OCI-LY1 (cell line): Measurements from ENCODE around the gene APOC4.
"Not testable (repeated sequence)": the region's sequence is repeated elsewhere in the genome, so short reads cannot be mapped to it uniquely, and the experiment has no call there.

Source experiments
- H2AFZ ChIP-seq: fragments of 200-600 bp; sonication (generic), shearing (Covaris generic); 2 replicates; pipeline ENCODE4 v1.6.0; 2014; ENCODE audit warnings: antibody characterized with exemption, mild to moderate bottlenecking, low read length
- H3F3A ChIP-seq: fragments of 200-600 bp; sonication (generic), shearing (Covaris generic); 2 replicates; pipeline ENCODE4 v1.6.0; 2014; ENCODE audit warnings: mild to moderate bottlenecking, antibody characterized with exemption, low read length, moderate library complexity; ENCODE audit not compliant: insufficient read depth
- H3K27ac ChIP-seq: fragments of 200-600 bp; sonication (generic); 2 replicates; pipeline ENCODE4 v1.5.1; 2014; ENCODE audit warnings: low read length, mixed run types, mild to moderate bottlenecking, low read depth; ENCODE audit not compliant: poor library complexity, severe bottlenecking
- H3K27me3 ChIP-seq: fragments of 200-600 bp; sonication (generic); 2 replicates; pipeline ENCODE4 v1.6.0; 2014; ENCODE audit warnings: antibody characterized with exemption, mild to moderate bottlenecking, low read length, moderate library complexity; ENCODE audit not compliant: insufficient read depth
- H3K36me3 ChIP-seq: fragments of 200-600 bp; sonication (generic); 2 replicates; pipeline ENCODE4 v1.6.1; 2014; ENCODE audit warnings: mild to moderate bottlenecking, antibody characterized with exemption, low read length, moderate library complexity, mixed read lengths; ENCODE audit not compliant: insufficient read depth
- H3K4me1 ChIP-seq: fragments of 200-600 bp; sonication (generic); 2 replicates; pipeline ENCODE4 v1.5.1; 2014; ENCODE audit warnings: mild to moderate bottlenecking, low read length, moderate library complexity; ENCODE audit not compliant: insufficient read depth, severe bottlenecking
- H3K4me2 ChIP-seq: fragments of 200-600 bp; sonication (generic), shearing (Covaris generic); 2 replicates; pipeline ENCODE4 v1.6.1; 2014; ENCODE audit warnings: low read length
- H3K4me3 ChIP-seq: fragments of 200-600 bp; sonication (generic); 2 replicates; pipeline ENCODE4 v1.5.1; 2014; ENCODE audit warnings: low read length, low read depth, mild to moderate bottlenecking, mixed read lengths; ENCODE audit not compliant: poor library complexity, severe bottlenecking
- H3K79me2 ChIP-seq: fragments of 200-600 bp; shearing (Covaris generic); 2 replicates; pipeline ENCODE4 v1.6.1; 2016; ENCODE audit warnings: mixed run types, low read length, mixed read lengths; ENCODE audit not compliant: insufficient read depth
- H3K9ac ChIP-seq: fragments of 200-600 bp; sonication (generic), shearing (Covaris generic); 2 replicates; pipeline ENCODE4 v1.6.1; 2014; ENCODE audit warnings: mild to moderate bottlenecking, low read length, mixed read lengths
- H3K9me2 ChIP-seq: fragments of 200-600 bp; sonication (generic), shearing (Covaris generic); 2 replicates; pipeline ENCODE4 v1.6.1; 2014; ENCODE audit warnings: low read depth, mild to moderate bottlenecking, low read length, mixed read lengths
- H3K9me3 ChIP-seq: fragments of 200-600 bp; shearing (Covaris generic); 2 replicates; pipeline ENCODE4 v1.6.1; 2014; ENCODE audit warnings: low read length, mixed read lengths
- H4K20me1 ChIP-seq: fragments of 200-600 bp; sonication (generic), shearing (Covaris generic); 2 replicates; pipeline ENCODE4 v1.6.0; 2016; ENCODE audit warnings: mild to moderate bottlenecking, low read length; ENCODE audit not compliant: insufficient read depth
- EZH2 ChIP-seq: fragments of 200-600 bp; sonication (generic), shearing (Covaris generic); IDR thresholded peaks from 2 replicates; pipeline ENCODE4 v1.8.0; 2017; ENCODE audit warnings: borderline replicate concordance, mixed run types, mild to moderate bottlenecking, antibody characterized with exemption, low read length, moderate library complexity, mixed read lengths
- TF ChIP-seq, protein P1 (sequence below): fragments of 200-600 bp; sonication (generic), shearing (Covaris generic); IDR thresholded peaks from 2 replicates; pipeline ENCODE4 v1.5.1; 2017; ENCODE audit warnings: mild to moderate bottlenecking, antibody characterized with exemption, low read length, moderate library complexity, mixed read lengths

The APOC4 gene

DNA sequence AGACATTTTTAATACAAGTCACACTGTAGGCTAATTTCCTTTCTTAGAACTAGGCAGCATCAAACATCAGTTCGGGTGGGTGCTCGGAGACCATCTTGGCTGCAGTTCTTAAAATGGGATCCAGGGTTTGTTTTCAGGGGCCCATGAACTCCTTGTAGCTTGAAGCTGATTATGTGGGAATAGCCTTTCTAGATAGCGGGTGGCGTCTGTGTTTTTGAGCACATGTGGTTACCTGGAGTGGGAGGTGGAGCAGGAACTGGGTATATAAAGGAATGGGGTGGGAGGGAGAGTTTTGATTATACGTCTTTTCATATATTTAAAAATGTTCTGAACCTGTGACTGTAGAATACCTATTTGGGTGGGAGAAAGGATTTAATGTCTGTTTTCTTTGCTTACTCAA lies 26.1 kb downstream of the APOC4 start:
- Histone ChIP-seq H3K4me1 (peaks cover 4% of the 10 kb centered on the region), H3K9me3 (no peaks in the 10 kb centered on the region), H3F3A (no peaks in the 10 kb centered on the region), H3K4me2 (no peak overlapping the region), H3K27me3 (no peaks in the 10 kb centered on the region), H3K4me3 (no peak overlapping the region), H4K20me1 (no peaks in the 10 kb centered on the region), H3K27ac (no peak overlapping the region), H3K9me2 (no peaks in the 10 kb centered on the region), H3K36me3 (peaks cover 43% of the 10 kb centered on the region), H3K79me2 (no peaks in the 10 kb centered on the region), H2AFZ (no peak overlapping the region), H3K9ac (no peak overlapping the region)
- no peak for TF ChIP-seq EZH2
- TF ChIP-seq, protein P1, sequence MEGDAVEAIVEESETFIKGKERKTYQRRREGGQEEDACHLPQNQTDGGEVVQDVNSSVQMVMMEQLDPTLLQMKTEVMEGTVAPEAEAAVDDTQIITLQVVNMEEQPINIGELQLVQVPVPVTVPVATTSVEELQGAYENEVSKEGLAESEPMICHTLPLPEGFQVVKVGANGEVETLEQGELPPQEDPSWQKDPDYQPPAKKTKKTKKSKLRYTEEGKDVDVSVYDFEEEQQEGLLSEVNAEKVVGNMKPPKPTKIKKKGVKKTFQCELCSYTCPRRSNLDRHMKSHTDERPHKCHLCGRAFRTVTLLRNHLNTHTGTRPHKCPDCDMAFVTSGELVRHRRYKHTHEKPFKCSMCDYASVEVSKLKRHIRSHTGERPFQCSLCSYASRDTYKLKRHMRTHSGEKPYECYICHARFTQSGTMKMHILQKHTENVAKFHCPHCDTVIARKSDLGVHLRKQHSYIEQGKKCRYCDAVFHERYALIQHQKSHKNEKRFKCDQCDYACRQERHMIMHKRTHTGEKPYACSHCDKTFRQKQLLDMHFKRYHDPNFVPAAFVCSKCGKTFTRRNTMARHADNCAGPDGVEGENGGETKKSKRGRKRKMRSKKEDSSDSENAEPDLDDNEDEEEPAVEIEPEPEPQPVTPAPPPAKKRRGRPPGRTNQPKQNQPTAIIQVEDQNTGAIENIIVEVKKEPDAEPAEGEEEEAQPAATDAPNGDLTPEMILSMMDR: no peak

DNA sequence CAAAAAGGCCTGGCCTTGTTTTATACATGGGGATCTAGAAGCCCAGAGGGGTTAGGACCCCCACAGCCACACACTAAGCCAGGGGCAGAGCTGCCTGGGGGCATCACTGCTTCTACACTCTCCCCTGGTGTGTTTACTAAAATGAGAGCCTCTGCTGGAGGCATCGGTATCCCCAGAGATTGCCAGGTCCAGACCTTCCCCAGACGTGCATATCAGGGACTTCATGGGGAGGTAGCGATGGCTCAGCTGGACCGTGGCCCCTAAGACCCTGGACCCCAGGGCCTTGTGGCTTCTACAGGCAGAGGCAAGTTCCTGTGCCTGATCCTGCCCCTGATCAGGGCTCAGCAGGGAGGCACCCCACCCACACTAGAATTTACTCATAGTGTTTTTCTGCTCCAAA lies 26.6 kb downstream of the APOC4 start:
- Histone ChIP-seq H2AFZ (no peak overlapping the region), H3K4me3 (no peak overlapping the region), H3K9me3 (no peaks in the 10 kb centered on the region), H3K36me3 (peaks cover 47% of the 10 kb centered on the region), H3K27me3 (no peaks in the 10 kb centered on the region), H3K4me1 (peaks cover 5% of the 10 kb centered on the region), H3K9me2 (no peaks in the 10 kb centered on the region), H4K20me1 (no peaks in the 10 kb centered on the region), H3K4me2 (no peak overlapping the region), H3K27ac (no peak overlapping the region), H3K9ac (no peak overlapping the region), H3F3A (no peaks in the 10 kb centered on the region), H3K79me2 (no peaks in the 10 kb centered on the region)
- TF ChIP-seq, protein P1: no peak
- TF ChIP-seq EZH2: no peak

DNA sequence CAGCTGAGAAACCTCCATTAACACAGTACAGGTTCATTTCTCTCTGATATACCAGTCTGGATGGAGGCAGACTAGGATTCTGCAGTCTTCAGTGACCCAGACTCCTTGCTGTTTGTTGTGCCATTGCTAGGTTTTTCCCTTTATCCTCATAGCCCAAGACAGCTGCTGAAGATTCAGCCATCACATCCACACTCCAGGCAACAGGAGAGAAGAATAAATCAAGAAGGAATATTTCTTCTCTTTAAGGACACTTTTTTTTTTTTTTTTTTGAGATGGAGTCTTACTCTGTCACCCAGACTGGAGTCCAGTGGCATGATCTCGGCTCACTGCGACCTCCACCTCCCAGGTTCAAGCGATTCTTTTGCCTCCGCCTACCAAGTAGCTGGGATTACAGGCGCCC lies 27.4 kb downstream of the APOC4 start:
- H3K9ac ChIP-seq: no peak overlapping the region
- peaks cover 54% of the 10 kb centered on the region for H3K36me3 ChIP-seq
- no peak for TF ChIP-seq EZH2
- TF ChIP-seq, protein P1: no peak
- H3K27me3 ChIP-seq: no peaks in the 10 kb centered on the region
- H3K9me2 ChIP-seq: no peaks in the 10 kb centered on the region
- no peaks in the 10 kb centered on the region for H4K20me1 ChIP-seq
- H3K4me2 ChIP-seq: no peak overlapping the region
- no peak overlapping the region for H2AFZ ChIP-seq
- peaks cover 5% of the 10 kb centered on the region for H3K4me1 ChIP-seq
- H3F3A ChIP-seq: no peaks in the 10 kb centered on the region
- no peaks in the 10 kb centered on the region for H3K79me2 ChIP-seq
- H3K4me3 ChIP-seq: no peak overlapping the region
- H3K9me3 ChIP-seq: no peaks in the 10 kb centered on the region
- no peak overlapping the region for H3K27ac ChIP-seq

GRCh38 chr19:44971451-44971850 lies 29.4 kb downstream of the APOC4 start:
- not testable (repeated sequence) for H3K4me2 ChIP-seq, H3K9ac ChIP-seq, H3K4me3 ChIP-seq, H3K9me2 ChIP-seq, H3K27ac ChIP-seq, H3F3A ChIP-seq, H3K79me2 ChIP-seq, H2AFZ ChIP-seq, H3K27me3 ChIP-seq, H3K9me3 ChIP-seq, H4K20me1 ChIP-seq, H3K4me1 ChIP-seq
- H3K36me3 ChIP-seq: peaks cover 59% of the 10 kb centered on the region
